H1 (cell line): ENCODE results near the gene RIGI. TPM values are rescaled to one million over a fixed set of nuclear protein-coding genes. Genes with fewer than 3 reads are reported as not detected.

Experiments
- BCL11A ChIP-seq, 2 experiments: IDR thresholded peaks; one replicate each; pipeline ENCODE4 v1.6.1; 2011; ENCODE audit warnings: low read depth in 2 of 2, low read length in 2 of 2, mild to moderate bottlenecking in 2 of 2
- EZH2 ChIP-seq: fragments of 200-600 bp; sonication (generic); IDR thresholded peaks from 2 replicates; pipeline ENCODE4 v1.7.1; 2012; ENCODE audit warnings: low read depth, mild to moderate bottlenecking, moderate library complexity, low read length, inconsistent platforms; ENCODE audit not compliant: severe bottlenecking
- KDM1A ChIP-seq: fragments of 200-600, 300-600 bp; sonication (generic); IDR thresholded peaks from 2 replicates; pipeline ENCODE4 v1.7.1; 2016; ENCODE audit warnings: mild to moderate bottlenecking, low read length, borderline replicate concordance
- polyA plus RNA-seq, 7 experiments: library from polyadenylated mRNA; depleted of rRNA in 3 of 7; stranded (reverse) in 5 of 7; unstranded in 2 of 7; fragments of >200 nt in 5 of 7; fragments of 200-250 nt in 2 of 7; gene quantifications; 1 replicate in 5 of 7; 2 replicates in 1 of 7; 4 replicates in 1 of 7; pipeline versions ENCODE4 v1.2.1 to v1.2.3, GENCODE V29; 2011 to 2013; ENCODE audit warnings: missing spikeins in 2 of 7, mixed read lengths in 2 of 7
- total RNA-seq: library from RNA; stranded (reverse); fragmentation: NEBNext Ultra II Directional; extraction: Animal tissue kit (Norgen Biotek cat#: 25700); gene quantifications from 2 replicates; pipeline ENCODE4 v1.2.1, GENCODE V29; 2021

Gene RIGI
- total and polyA plus RNA-seq, 2 of the 8 experiments (the other 6 are each of a cell fraction or from before 2014, with no cell fraction given): 3.1 to 6.7 TPM

DNA sequence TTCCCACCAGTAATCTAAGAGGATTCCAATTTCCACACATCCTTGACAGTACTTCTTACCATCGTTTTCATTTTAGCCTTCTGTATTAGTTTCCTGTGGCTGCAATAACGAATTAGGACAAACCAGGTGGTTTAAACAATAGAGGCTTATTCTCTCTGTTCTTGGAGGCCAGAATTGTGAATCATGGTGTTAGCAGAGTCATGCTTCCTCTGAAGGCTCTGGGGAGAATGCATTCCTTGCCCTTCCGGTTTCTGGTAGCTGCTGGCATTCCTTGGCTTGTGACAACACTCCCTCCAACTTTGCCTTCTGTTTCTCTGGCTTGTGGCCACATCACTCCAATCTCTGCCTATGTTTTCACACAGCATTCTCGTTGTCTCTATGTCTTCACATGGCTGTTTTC, 23.5 kb downstream of the RIGI start (continued):
- no peak for TF ChIP-seq KDM1A
- TF ChIP-seq BCL11A (IDR thresholded peaks at IDR 0.05; ENCODE audit: low read depth in 2 of 2, low read length in 2 of 2): no peak
- no peak for TF ChIP-seq EZH2
